NCI-H2227 (cell line): ENCODE results near the gene PLOD3.

Experiments
- DNase-seq: peaks from one replicate; lab custom pipeline; 2025; ENCODE audit not compliant: unreplicated experiment; lab: John Stamatoyannopoulos, UW

The PLOD3 gene

GRCh38 chr7:101186194-101186593 lies 31.2 kb downstream of the PLOD3 start:
- no peak for DNase-seq

- DNase-seq, result no peak
Measured at GRCh38 chr7:101185258-101185839, 32.0 kb downstream of the PLOD3 start.

GRCh38 chr7:101180130-101180755 lies 37.1 kb downstream of the PLOD3 start, which contains the start of gene NAT16:
Gene NAT16, minus strand, starts transcription at chr7:101180293. Its CDS starts 5,486 bp downstream, at chr7:101174807.
- peak; percentile 62 for DNase-seq

GRCh38 chr7:101179713-101180112 lies 37.7 kb downstream of the PLOD3 start:
- no peak for DNase-seq

- peak; percentile 68 for DNase-seq
Measured at GRCh38 chr7:101179117-101179516, 38.3 kb downstream of the PLOD3 start.

- no peak for DNase-seq
Measured at GRCh38 chr7:101177644-101178043, 39.7 kb downstream of the PLOD3 start.

GRCh38 chr7:101175664-101176063 lies 41.7 kb downstream of the PLOD3 start:
- no peak for DNase-seq

- no peak for DNase-seq
Measured at GRCh38 chr7:101174322-101174854, 43.0 kb downstream of the PLOD3 start.

GRCh38 chr7:101173752-101174244 lies 43.6 kb downstream of the PLOD3 start:
- DNase-seq, result no peak

- no peak for DNase-seq
Measured at GRCh38 chr7:101172854-101173751, 44.3 kb downstream of the PLOD3 start.

GRCh38 chr7:101172005-101172853 lies 45.2 kb downstream of the PLOD3 start:
- DNase-seq, result no peak

- no peak for DNase-seq
Measured at GRCh38 chr7:101171442-101171837, 45.9 kb downstream of the PLOD3 start.

- DNase-seq, result no peak
Measured at GRCh38 chr7:101170617-101171441, 46.6 kb downstream of the PLOD3 start.

GRCh38 chr7:101169838-101170551 lies 47.4 kb downstream of the PLOD3 start:
- peak; percentile 93 for DNase-seq

GRCh38 chr7:101169110-101169837 lies 48.1 kb downstream of the PLOD3 start:
- no peak for DNase-seq

GRCh38 chr7:101168412-101169049 lies 48.9 kb downstream of the PLOD3 start:
- DNase-seq, result no peak

GRCh38 chr7:101167645-101168411 lies 49.6 kb downstream of the PLOD3 start:
- DNase-seq, result peak; percentile 28
